ENCODE measurements around the gene PORCN. TPM values are rescaled to one million over a fixed set of nuclear protein-coding genes. Genes with fewer than 3 reads are reported as not detected.
A peak's percentile ranks its signal among the peaks of the same experiment; 100 is the strongest.

PORCN gene
- total and polyA plus RNA-seq, 4 donors: 11.2 to 26.7 (median 19.1) TPM

DNA sequence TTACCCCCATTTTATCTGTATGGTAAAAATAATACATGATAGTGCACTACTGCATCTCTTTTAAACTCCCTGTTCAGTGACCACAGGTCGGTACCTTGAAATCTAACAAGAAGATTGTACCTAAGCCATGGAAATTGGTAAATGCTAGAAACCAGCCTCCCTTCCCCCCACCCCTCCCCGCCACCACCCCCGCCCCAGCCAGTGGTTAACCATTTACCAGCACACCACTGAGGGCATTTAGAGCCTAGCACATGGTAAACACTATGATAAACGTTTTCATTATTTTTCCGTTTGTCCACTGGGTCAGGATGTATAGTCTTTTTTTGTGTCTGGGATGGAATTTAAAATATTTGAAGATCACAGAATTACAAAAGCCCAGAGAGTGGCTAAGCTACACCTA lies 33.5 kb upstream of the PORCN start:
- H3K27ac ChIP-seq (ENCODE audit: low read depth, low read length): no peak overlapping the region
- H3K4me3 ChIP-seq (ENCODE audit: low read depth, low read length): peak overlapping the region; percentile 75
- H3K36me3 ChIP-seq (ENCODE audit: control insufficient read depth, insufficient read depth, low read length): peaks cover 9% of the 10 kb centered on the region
- DNase-seq (ENCODE audit: low read depth in 4 of 6, low spot score in 6 of 6): no peak
- no CpG with 5 or more reads among the region's 5 CpGs for WGBS (ENCODE audit: insufficient coverage)
- no peaks in the 10 kb centered on the region for H3K9me3 ChIP-seq (ENCODE audit: control insufficient read depth, insufficient read depth, low read length)
- no peaks in the 10 kb centered on the region for H3K27me3 ChIP-seq (ENCODE audit: control insufficient read depth, insufficient read depth, low read length)
- peaks cover 11% of the 10 kb centered on the region for H3K4me1 ChIP-seq (ENCODE audit: control insufficient read depth, insufficient read depth, low read length)

DNA sequence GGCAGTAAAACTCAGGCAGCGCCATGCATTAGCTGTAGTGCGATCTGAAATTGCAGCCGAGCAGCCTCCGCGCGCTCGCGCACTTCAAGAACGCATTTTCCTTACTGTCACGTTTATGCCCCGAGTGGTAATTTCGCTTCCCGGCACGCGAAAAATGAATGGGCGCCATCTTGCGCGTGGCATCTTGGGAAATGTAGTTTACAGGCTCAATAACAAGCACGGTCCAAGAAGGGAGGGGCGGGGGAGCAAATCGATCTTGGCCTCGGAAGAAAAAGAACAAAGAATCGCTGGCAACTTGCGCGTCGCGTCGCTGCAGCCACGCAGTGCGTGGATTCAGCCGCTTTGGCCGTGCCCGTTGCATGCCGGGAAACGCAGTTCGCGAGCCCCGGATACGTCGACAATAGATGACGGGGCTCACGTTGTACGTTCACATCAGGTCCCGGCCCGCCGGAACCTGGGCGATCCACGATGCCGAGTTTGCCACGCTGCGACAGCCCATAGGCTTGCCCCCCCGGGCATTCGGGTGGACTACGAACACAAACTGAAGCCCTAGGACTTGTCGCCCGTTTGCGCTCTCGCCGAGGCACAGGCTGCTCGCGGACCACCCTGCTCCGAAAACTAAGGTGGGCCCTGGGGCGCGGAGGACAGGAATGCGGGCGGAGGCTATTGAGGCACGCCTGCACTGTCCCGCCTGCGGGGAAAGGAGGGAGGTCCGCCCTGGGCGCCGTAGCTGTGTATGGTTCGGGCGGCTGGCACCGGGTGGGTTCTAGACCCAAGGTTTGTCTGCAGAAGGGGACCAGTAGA lies 32.8 kb upstream of the PORCN start, which contains the start of gene FTSJ1:
Gene FTSJ1 (plus strand): TSS at position 426 of the 804 bp plus-strand sequence. CDS start 1,849 bp downstream, outside the sequence.
- DNase-seq (ENCODE audit: low read depth in 4 of 6, low spot score in 6 of 6): peak; percentile 73 to 98 (median 82)
- H3K4me3 ChIP-seq (ENCODE audit: low read depth, low read length): peak within 1 kb of the TSS; percentile 75
- peaks cover 9% of the 10 kb centered on the region for H3K36me3 ChIP-seq (ENCODE audit: control insufficient read depth, insufficient read depth, low read length)
- WGBS (ENCODE audit: insufficient coverage): 24% methylated on average over 75 of the region's 75 CpGs
- H3K27me3 ChIP-seq (ENCODE audit: control insufficient read depth, insufficient read depth, low read length): no peaks in the 10 kb centered on the region
- H3K27ac ChIP-seq (ENCODE audit: low read depth, low read length): peak within 1 kb of the TSS; percentile 64
- peaks cover 11% of the 10 kb centered on the region for H3K4me1 ChIP-seq (ENCODE audit: control insufficient read depth, insufficient read depth, low read length)
- no peaks in the 10 kb centered on the region for H3K9me3 ChIP-seq (ENCODE audit: control insufficient read depth, insufficient read depth, low read length)

- Histone ChIP-seq H3K27ac (ENCODE audit: low read depth, low read length) (no peak overlapping the region), H3K4me3 (ENCODE audit: low read depth, low read length) (peak overlapping the region; percentile 75), H3K36me3 (ENCODE audit: control insufficient read depth, insufficient read depth, low read length) (peaks cover 16% of the 10 kb centered on the region), H3K9me3 (ENCODE audit: control insufficient read depth, insufficient read depth, low read length) (no peaks in the 10 kb centered on the region), H3K4me1 (ENCODE audit: control insufficient read depth, insufficient read depth, low read length) (peaks cover 11% of the 10 kb centered on the region), H3K27me3 (ENCODE audit: control insufficient read depth, insufficient read depth, low read length) (no peaks in the 10 kb centered on the region)
- DNase-seq (ENCODE audit: low read depth in 4 of 6, low spot score in 6 of 6): no peak
- WGBS (ENCODE audit: insufficient coverage): 66% methylated on average over 4 of the region's 4 CpGs
These were observed 31.9 kb upstream of the PORCN start for GRCh38 chrX:48476919-48477318.

- no peak overlapping the region for H3K4me3 ChIP-seq (ENCODE audit: low read depth, low read length)
- DNase-seq (ENCODE audit: low read depth in 4 of 6, low spot score in 6 of 6): no peak
- no peaks in the 10 kb centered on the region for H3K9me3 ChIP-seq (ENCODE audit: control insufficient read depth, insufficient read depth, low read length)
- no peak overlapping the region for H3K27ac ChIP-seq (ENCODE audit: low read depth, low read length)
- no peaks in the 10 kb centered on the region for H3K27me3 ChIP-seq (ENCODE audit: control insufficient read depth, insufficient read depth, low read length)
- peaks cover 6% of the 10 kb centered on the region for H3K4me1 ChIP-seq (ENCODE audit: control insufficient read depth, insufficient read depth, low read length)
- WGBS (ENCODE audit: insufficient coverage): 86% methylated on average over 18 of the region's 19 CpGs
- peaks cover 23% of the 10 kb centered on the region for H3K36me3 ChIP-seq (ENCODE audit: control insufficient read depth, insufficient read depth, low read length)
These were observed 30.6 kb upstream of the PORCN start for GRCh38 chrX:48477960-48478755.

DNA sequence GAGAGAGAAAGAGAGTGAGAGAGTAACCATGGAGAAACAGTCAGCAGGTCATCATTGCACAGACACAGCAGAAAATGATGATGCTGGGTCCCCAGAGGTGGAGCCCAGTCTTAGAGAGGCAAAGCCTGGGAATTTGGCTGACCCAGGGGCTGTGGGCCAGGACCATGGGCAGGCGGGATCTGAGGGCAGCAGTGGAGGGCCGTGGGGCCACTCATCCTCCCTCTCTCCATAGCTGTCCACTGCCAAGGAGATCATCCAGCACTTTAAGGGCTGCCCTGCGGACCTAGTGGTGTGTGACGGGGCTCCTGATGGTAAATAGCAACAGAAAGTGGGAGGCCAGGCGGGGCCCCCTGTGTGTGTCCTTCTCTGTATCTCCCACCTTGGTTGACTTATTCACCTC lies 30.0 kb upstream of the PORCN start:
- H3K4me1 ChIP-seq (ENCODE audit: control insufficient read depth, insufficient read depth, low read length): peaks cover 1% of the 10 kb centered on the region
- peaks cover 23% of the 10 kb centered on the region for H3K36me3 ChIP-seq (ENCODE audit: control insufficient read depth, insufficient read depth, low read length)
- no peaks in the 10 kb centered on the region for H3K9me3 ChIP-seq (ENCODE audit: control insufficient read depth, insufficient read depth, low read length)
- DNase-seq (ENCODE audit: low read depth in 4 of 6, low spot score in 6 of 6): no peak
- whole genome bisulfite sequencing (ENCODE audit: insufficient coverage): 82% methylated on average over 5 of the region's 5 CpGs
- no peak overlapping the region for H3K27ac ChIP-seq (ENCODE audit: low read depth, low read length)
- H3K4me3 ChIP-seq (ENCODE audit: low read depth, low read length): no peak overlapping the region
- H3K27me3 ChIP-seq (ENCODE audit: control insufficient read depth, insufficient read depth, low read length): no peaks in the 10 kb centered on the region

DNA sequence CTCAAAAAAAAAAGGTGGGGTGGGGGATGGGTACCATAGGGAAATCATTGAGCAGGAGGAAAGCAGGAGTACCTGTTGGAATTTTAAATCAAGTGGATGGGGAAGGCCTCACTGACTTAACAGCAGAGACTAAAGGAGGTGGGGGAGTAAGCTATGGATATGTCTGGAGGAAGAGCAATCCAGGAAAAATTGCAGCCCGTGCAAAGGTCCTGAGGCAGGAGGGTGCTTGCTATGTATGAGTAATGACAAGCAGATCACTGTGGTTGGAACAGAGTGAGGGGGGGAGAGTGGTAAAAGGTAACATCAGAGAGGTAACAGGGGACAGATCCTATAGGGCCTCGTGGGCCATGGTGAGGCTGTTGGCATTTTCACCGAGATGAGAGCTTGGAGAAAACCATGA lies 28.6 kb upstream of the PORCN start:
- H3K4me1 ChIP-seq (ENCODE audit: control insufficient read depth, insufficient read depth, low read length): no peaks in the 10 kb centered on the region
- DNase-seq (ENCODE audit: low read depth in 4 of 6, low spot score in 6 of 6): no peak
- H3K27me3 ChIP-seq (ENCODE audit: control insufficient read depth, insufficient read depth, low read length): no peaks in the 10 kb centered on the region
- no peak overlapping the region for H3K4me3 ChIP-seq (ENCODE audit: low read depth, low read length)
- WGBS (ENCODE audit: insufficient coverage): 76% methylated on average over 3 of the region's 3 CpGs
- H3K27ac ChIP-seq (ENCODE audit: low read depth, low read length): no peak overlapping the region
- H3K36me3 ChIP-seq (ENCODE audit: control insufficient read depth, insufficient read depth, low read length): peaks cover 23% of the 10 kb centered on the region
- no peaks in the 10 kb centered on the region for H3K9me3 ChIP-seq (ENCODE audit: control insufficient read depth, insufficient read depth, low read length)

DNA sequence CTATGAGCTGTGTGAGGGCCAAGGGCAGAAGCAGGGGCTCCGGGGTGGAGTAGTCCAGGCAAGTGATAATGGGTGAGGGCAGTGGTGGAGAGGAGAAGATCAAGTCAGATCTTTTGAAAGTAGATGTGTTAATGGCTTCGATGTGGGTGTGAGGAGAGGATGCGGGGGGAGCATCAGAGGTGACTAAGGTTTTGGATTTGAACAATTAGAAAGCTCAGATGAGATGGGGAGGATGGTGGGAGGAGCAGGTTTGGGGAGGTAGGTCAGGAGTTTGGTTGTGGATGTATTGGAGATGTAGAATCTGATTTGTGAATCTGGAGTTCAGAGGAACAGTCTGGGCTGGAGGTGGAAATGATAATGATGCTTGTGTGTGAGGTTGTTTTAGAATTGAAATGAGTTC lies 28.2 kb upstream of the PORCN start:
- 82% methylated on average over 3 of the region's 3 CpGs for WGBS (ENCODE audit: insufficient coverage)
- Histone ChIP-seq H3K4me1 (ENCODE audit: control insufficient read depth, insufficient read depth, low read length) (no peaks in the 10 kb centered on the region), H3K36me3 (ENCODE audit: control insufficient read depth, insufficient read depth, low read length) (peaks cover 23% of the 10 kb centered on the region), H3K9me3 (ENCODE audit: control insufficient read depth, insufficient read depth, low read length) (no peaks in the 10 kb centered on the region), H3K27ac (ENCODE audit: low read depth, low read length) (no peak overlapping the region), H3K4me3 (ENCODE audit: low read depth, low read length) (no peak overlapping the region), H3K27me3 (ENCODE audit: control insufficient read depth, insufficient read depth, low read length) (no peaks in the 10 kb centered on the region)
- DNase-seq (ENCODE audit: low read depth in 4 of 6, low spot score in 6 of 6): no peak

DNA sequence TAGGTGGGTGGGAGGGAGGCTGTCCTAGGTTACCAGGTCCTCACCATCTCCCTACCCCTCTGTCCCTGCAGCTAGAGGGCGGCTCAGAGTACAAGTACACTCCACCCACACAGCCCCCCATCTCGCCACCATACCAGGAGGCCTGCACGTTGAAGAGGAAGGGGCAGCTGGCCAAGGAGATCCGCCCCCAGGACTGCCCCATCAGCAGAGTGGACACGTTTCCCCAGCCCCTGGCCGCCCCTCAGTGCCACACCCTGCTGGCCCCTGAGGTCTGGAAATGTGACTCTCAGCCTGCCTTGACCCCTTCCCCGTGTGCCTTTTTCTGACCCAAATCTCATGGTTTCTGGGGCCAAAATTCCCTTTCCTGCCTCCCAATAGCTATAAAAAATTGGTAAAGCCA lies 26.3 kb upstream of the PORCN start:
- H3K36me3 ChIP-seq (ENCODE audit: control insufficient read depth, insufficient read depth, low read length): peaks cover 23% of the 10 kb centered on the region
- DNase-seq (ENCODE audit: low read depth in 4 of 6, low spot score in 6 of 6): no peak
- H3K4me1 ChIP-seq (ENCODE audit: control insufficient read depth, insufficient read depth, low read length): no peaks in the 10 kb centered on the region
- 61% methylated on average over 6 of the region's 7 CpGs for WGBS (ENCODE audit: insufficient coverage)
- H3K27ac ChIP-seq (ENCODE audit: low read depth, low read length): no peak overlapping the region
- H3K9me3 ChIP-seq (ENCODE audit: control insufficient read depth, insufficient read depth, low read length): no peaks in the 10 kb centered on the region
- H3K27me3 ChIP-seq (ENCODE audit: control insufficient read depth, insufficient read depth, low read length): no peaks in the 10 kb centered on the region
- H3K4me3 ChIP-seq (ENCODE audit: low read depth, low read length): no peak overlapping the region

DNA sequence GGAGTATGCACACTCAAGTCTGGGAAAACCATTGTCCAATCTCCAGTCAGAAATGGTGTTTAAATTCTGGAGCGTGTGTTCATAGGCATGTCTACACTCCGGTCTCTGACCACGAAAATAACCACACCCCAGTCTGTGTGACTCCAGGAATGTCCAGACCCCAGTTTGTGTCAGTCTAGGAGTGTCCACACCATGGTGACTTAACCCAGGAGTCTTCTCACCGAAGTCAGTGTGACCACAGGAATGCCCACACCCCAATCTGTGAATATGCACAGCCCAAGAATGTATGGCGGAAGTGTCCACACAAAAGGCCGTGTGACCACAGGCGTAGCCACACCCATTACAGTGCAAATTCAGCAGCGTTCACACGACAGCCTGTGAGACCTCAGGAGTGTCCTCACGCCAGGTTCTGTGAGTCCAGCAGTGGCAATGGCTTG lies 21.4 kb upstream of the PORCN start:
- DNase-seq (ENCODE audit: low read depth in 4 of 6, low spot score in 6 of 6): no peak
- H3K9me3 ChIP-seq (ENCODE audit: control insufficient read depth, insufficient read depth, low read length): no peaks in the 10 kb centered on the region
- 75% methylated on average over 8 of the region's 10 CpGs for WGBS (ENCODE audit: insufficient coverage)

More for the DNA sequence above, 21.4 kb upstream of the PORCN start:
- Histone ChIP-seq H3K36me3 (ENCODE audit: control insufficient read depth, insufficient read depth, low read length) (peaks cover 3% of the 10 kb centered on the region), H3K27me3 (ENCODE audit: control insufficient read depth, insufficient read depth, low read length) (no peaks in the 10 kb centered on the region), H3K4me1 (ENCODE audit: control insufficient read depth, insufficient read depth, low read length) (no peaks in the 10 kb centered on the region), H3K27ac (ENCODE audit: low read depth, low read length) (no peak overlapping the region), H3K4me3 (ENCODE audit: low read depth, low read length) (no peak overlapping the region)
